ENCODE measurements around the gene CUX1.
A peak's percentile ranks its signal among the peaks of the same experiment; 100 is the strongest.

Gene CUX1

GRCh38 chr7:102170393-102170970 is 353.1 kb downstream of the CUX1 start:
- H3K4me3 ChIP-seq (ENCODE audit: control insufficient read depth, low read depth, low read length), result no peak overlapping the region
- TF ChIP-seq, protein P1, sequence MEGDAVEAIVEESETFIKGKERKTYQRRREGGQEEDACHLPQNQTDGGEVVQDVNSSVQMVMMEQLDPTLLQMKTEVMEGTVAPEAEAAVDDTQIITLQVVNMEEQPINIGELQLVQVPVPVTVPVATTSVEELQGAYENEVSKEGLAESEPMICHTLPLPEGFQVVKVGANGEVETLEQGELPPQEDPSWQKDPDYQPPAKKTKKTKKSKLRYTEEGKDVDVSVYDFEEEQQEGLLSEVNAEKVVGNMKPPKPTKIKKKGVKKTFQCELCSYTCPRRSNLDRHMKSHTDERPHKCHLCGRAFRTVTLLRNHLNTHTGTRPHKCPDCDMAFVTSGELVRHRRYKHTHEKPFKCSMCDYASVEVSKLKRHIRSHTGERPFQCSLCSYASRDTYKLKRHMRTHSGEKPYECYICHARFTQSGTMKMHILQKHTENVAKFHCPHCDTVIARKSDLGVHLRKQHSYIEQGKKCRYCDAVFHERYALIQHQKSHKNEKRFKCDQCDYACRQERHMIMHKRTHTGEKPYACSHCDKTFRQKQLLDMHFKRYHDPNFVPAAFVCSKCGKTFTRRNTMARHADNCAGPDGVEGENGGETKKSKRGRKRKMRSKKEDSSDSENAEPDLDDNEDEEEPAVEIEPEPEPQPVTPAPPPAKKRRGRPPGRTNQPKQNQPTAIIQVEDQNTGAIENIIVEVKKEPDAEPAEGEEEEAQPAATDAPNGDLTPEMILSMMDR (conservative IDR thresholded peaks at IDR 0.05; ENCODE audit: control insufficient read depth, insufficient read depth, low read depth, low read length), result no peak
- peak; percentile 17 for DNase-seq (ENCODE audit: low read depth)

DNA sequence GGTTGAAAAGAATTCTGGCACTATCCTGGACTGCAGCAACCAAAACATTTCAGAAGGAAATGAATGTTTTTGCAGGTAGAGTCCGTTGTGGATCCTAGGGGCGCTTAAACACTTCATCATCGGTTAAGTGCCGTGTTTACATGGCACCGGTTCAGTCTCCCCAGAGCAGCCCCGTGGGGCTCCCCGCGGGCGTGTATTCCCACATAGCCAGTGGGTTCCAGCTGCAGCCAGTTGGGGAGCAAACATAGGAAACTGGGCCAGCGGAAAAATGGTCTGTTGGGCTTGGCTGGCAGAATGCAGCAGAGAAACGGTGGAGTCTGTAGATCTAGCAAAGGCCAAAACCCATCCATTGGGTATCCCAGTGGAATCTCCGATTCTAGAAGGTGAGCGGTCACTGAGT is 356.2 kb downstream of the CUX1 start:
- no peak overlapping the region for H3K4me3 ChIP-seq (ENCODE audit: control insufficient read depth, low read depth, low read length)
- DNase-seq (ENCODE audit: low read depth), result no peak
- TF ChIP-seq, protein P1 (conservative IDR thresholded peaks at IDR 0.05; ENCODE audit: control insufficient read depth, insufficient read depth, low read depth, low read length), result no peak

DNA sequence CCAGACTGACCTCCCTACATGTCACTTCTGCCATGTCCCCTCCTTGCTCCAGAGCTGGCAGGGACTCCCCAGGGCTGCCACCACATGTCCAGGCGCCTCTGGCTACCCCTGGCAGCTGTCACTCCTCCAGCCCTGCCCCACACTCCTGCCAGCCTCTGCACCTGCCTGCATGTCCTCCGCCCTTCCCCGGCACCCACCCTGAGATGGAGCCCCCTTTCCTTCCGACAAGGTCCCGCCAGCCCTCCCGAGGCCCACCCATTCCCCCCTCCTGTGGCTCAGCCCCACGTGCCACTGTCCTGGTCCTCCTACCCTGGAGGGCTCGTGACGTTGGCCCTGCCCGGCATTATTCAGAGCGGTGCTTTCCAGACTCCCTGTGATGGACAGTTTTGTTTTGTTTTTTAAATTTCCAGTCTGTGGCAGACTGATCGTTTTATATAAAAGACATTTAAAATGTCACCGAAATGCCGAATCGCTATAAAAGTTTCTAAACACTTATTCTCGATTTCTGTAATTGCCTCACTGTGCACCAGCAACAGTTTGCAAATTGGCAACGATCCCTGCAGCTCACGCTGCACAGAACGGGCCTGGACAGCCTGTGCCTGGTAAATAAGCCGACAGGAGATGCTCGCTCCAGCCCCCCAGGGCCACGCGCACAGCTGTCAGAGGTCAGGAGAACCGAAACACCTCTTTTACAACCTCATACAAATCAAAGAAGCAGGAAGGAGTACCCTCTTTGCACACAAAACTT is 358.2 kb downstream of the CUX1 start:
- no peak overlapping the region for H3K4me3 ChIP-seq (ENCODE audit: control insufficient read depth, low read depth, low read length)
- TF ChIP-seq, protein P1 (conservative IDR thresholded peaks at IDR 0.05; ENCODE audit: control insufficient read depth, insufficient read depth, low read depth, low read length), result no peak
- no peak for DNase-seq (ENCODE audit: low read depth)

DNA sequence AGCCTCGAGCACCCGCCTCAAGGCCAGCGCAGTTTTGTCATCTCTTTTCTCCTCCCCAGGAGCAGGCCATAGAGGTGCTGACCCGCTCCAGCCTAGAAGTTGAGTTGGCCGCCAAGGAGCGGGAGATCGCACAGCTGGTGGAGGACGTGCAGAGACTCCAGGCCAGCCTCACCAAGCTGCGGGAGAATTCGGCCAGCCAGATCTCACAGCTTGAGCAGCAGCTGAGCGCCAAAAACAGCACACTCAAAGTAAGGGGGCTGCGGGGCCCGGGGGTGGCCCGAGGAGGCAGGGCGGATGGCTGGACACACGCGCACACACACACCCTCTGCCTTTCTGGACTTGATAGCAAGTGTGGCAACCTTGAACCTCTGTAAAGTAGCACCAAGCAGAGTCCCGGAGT is 361.0 kb downstream of the CUX1 start:
- no peak for DNase-seq (ENCODE audit: low read depth)
- H3K4me3 ChIP-seq (ENCODE audit: control insufficient read depth, low read depth, low read length), result no peak overlapping the region
- TF ChIP-seq, protein P1 (conservative IDR thresholded peaks at IDR 0.05; ENCODE audit: control insufficient read depth, insufficient read depth, low read depth, low read length), result no peak

DNA sequence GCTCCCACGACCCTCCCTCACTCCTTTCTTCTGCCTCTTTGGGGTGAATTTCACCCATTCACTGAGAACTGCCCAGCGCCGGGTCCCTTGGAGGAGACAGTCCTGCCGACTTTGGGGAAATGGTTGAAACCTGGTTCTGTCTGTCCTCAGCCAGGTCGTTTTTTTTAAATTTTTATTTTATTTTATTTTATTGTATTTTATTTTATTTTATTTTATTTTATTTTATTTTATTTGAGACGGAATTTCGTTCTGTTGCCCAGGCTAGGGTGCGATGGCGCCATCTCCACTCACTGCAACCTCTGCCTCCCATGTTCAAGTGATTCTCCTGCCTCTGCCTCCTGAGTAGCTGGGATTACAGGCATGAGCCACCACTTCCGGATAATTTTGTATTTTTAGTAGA is 363.3 kb downstream of the CUX1 start:
- no peak for DNase-seq (ENCODE audit: low read depth)
- TF ChIP-seq, protein P1 (conservative IDR thresholded peaks at IDR 0.05; ENCODE audit: control insufficient read depth, insufficient read depth, low read depth, low read length), result no peak
- no peak overlapping the region for H3K4me3 ChIP-seq (ENCODE audit: control insufficient read depth, low read depth, low read length)

GRCh38 chr7:102181517-102181916 is 364.1 kb downstream of the CUX1 start:
- H3K4me3 ChIP-seq (ENCODE audit: control insufficient read depth, low read depth, low read length), result no peak overlapping the region
- TF ChIP-seq, protein P1 (conservative IDR thresholded peaks at IDR 0.05; ENCODE audit: control insufficient read depth, insufficient read depth, low read depth, low read length), result no peak
- DNase-seq (ENCODE audit: low read depth), result no peak

All from fibroblast of mammary gland (primary cell).